ENCODE results near the gene LRRC4C. TPM values are rescaled to one million over a fixed set of nuclear protein-coding genes. Genes with fewer than 3 reads are reported as not detected.

The LRRC4C gene
- total and polyA plus RNA-seq, 4 donors: 0.33 to 5.3 (median 0.43) TPM

- no peak for ATAC-seq (ENCODE audit: insufficient read depth, low FRiP score)
- Histone ChIP-seq H3K4me3 (no peak overlapping the region), H3K4me1 (ENCODE audit: control insufficient read depth in 5 of 5, insufficient read depth in 5 of 5, low read length in 5 of 5) (no peaks in the 10 kb centered on the region), H3K36me3 (ENCODE audit: control insufficient read depth in 4 of 4, insufficient read depth in 4 of 4, low read length in 4 of 4) (no peaks in the 10 kb centered on the region), H3K27ac (ENCODE audit: low read depth in 1 of 2, low read length in 1 of 2) (no peak overlapping the region), H3K9me3 (ENCODE audit: control insufficient read depth in 4 of 4, insufficient read depth in 3 of 4, low read length in 3 of 4) (no peaks in the 10 kb centered on the region), H3K27me3 (ENCODE audit: control insufficient read depth in 3 of 3, insufficient read depth in 3 of 3, low read length in 2 of 3) (no peaks in the 10 kb centered on the region), H3K9ac (ENCODE audit: insufficient read depth in 1 of 2, low read length in 2 of 2) (no peak overlapping the region)
- WGBS, 2 donors: 92% methylated on average over 1 of the region's 1 CpG
- no peak for TF ChIP-seq CTCF (IDR thresholded peaks at IDR 0.05; ENCODE audit: control extremely low read depth, extremely low read depth)
- DNase-seq: no peak
These were observed 618.2 kb downstream of the LRRC4C start for GRCh38 chr11:40841231-40841630.

- DNase-seq (no peak), ATAC-seq (ENCODE audit: insufficient read depth, low FRiP score) (no peak)
- WGBS, 2 donors: 96 to 100% methylated on average over 1 of the region's 1 CpG
- Histone ChIP-seq H3K9ac (ENCODE audit: insufficient read depth in 1 of 2, low read length in 2 of 2) (no peak overlapping the region), H3K9me3 (ENCODE audit: control insufficient read depth in 4 of 4, insufficient read depth in 3 of 4, low read length in 3 of 4) (no peaks in the 10 kb centered on the region), H3K36me3 (ENCODE audit: control insufficient read depth in 4 of 4, insufficient read depth in 4 of 4, low read length in 4 of 4) (no peaks in the 10 kb centered on the region), H3K27me3 (ENCODE audit: control insufficient read depth in 3 of 3, insufficient read depth in 3 of 3, low read length in 2 of 3) (no peaks in the 10 kb centered on the region), H3K27ac (ENCODE audit: low read depth in 1 of 2, low read length in 1 of 2) (no peak overlapping the region), H3K4me3 (no peak overlapping the region), H3K4me1 (ENCODE audit: control insufficient read depth in 5 of 5, insufficient read depth in 5 of 5, low read length in 5 of 5) (no peaks in the 10 kb centered on the region)
- TF ChIP-seq CTCF (IDR thresholded peaks at IDR 0.05; ENCODE audit: control extremely low read depth, extremely low read depth): no peak
These were observed 621.2 kb downstream of the LRRC4C start for GRCh38 chr11:40838181-40838683.

GRCh38 chr11:40827116-40827515 is 632.3 kb downstream of the LRRC4C start:
- WGBS, 2 donors: 89 to 90% methylated on average over 3 of the region's 3 CpGs
- ATAC-seq (ENCODE audit: insufficient read depth, low FRiP score): no peak
- no peak for TF ChIP-seq CTCF (IDR thresholded peaks at IDR 0.05; ENCODE audit: control extremely low read depth, extremely low read depth)

GRCh38 chr11:40826601-40827000 is 632.9 kb downstream of the LRRC4C start:
- Histone ChIP-seq H3K4me3 (no peak overlapping the region), H3K36me3 (ENCODE audit: control insufficient read depth in 4 of 4, insufficient read depth in 4 of 4, low read length in 4 of 4) (no peaks in the 10 kb centered on the region), H3K4me1 (ENCODE audit: control insufficient read depth in 5 of 5, insufficient read depth in 5 of 5, low read length in 5 of 5) (no peaks in the 10 kb centered on the region), H3K27me3 (ENCODE audit: control insufficient read depth in 3 of 3, insufficient read depth in 3 of 3, low read length in 2 of 3) (no peaks in the 10 kb centered on the region), H3K9me3 (ENCODE audit: control insufficient read depth in 4 of 4, insufficient read depth in 3 of 4, low read length in 3 of 4) (no peaks in the 10 kb centered on the region), H3K9ac (ENCODE audit: insufficient read depth in 1 of 2, low read length in 2 of 2) (no peak overlapping the region), H3K27ac (ENCODE audit: low read depth in 1 of 2, low read length in 1 of 2) (no peak overlapping the region)
- 83 to 91% methylated on average over 2 of the region's 2 CpGs for WGBS, 2 donors
- ATAC-seq (ENCODE audit: insufficient read depth, low FRiP score) (no peak), DNase-seq (no peak)
- TF ChIP-seq CTCF (IDR thresholded peaks at IDR 0.05; ENCODE audit: control extremely low read depth, extremely low read depth): no peak

More at GRCh38 chr11:40827116-40827515, 632.3 kb downstream of the LRRC4C start:
- Histone ChIP-seq H3K27ac (ENCODE audit: low read depth in 1 of 2, low read length in 1 of 2) (no peak overlapping the region), H3K9me3 (ENCODE audit: control insufficient read depth in 4 of 4, insufficient read depth in 3 of 4, low read length in 3 of 4) (no peaks in the 10 kb centered on the region), H3K9ac (ENCODE audit: insufficient read depth in 1 of 2, low read length in 2 of 2) (no peak overlapping the region), H3K4me1 (ENCODE audit: control insufficient read depth in 5 of 5, insufficient read depth in 5 of 5, low read length in 5 of 5) (no peaks in the 10 kb centered on the region), H3K4me3 (no peak overlapping the region), H3K36me3 (ENCODE audit: control insufficient read depth in 4 of 4, insufficient read depth in 4 of 4, low read length in 4 of 4) (no peaks in the 10 kb centered on the region), H3K27me3 (ENCODE audit: control insufficient read depth in 3 of 3, insufficient read depth in 3 of 3, low read length in 2 of 3) (no peaks in the 10 kb centered on the region)
- no peak for DNase-seq

All from lung (tissue), 12 donors.